Caki2 (cell line): Measurements from ENCODE around the gene TMEM170B. TPM values are rescaled to one million over a fixed set of nuclear protein-coding genes. Genes with fewer than 3 reads are reported as not detected.

Experiments used
- DNase-seq: peaks from one replicate; pipeline ENCODE4 v3.0.0-alpha.2; 2015; ENCODE audit warnings: low read depth
- in situ Hi-C: cut with HindIII; loops from 2 replicates; pipeline ENCODE4 v1.10.0; 2016; ENCODE audit warnings: low sequenced_read_pairs, low pct_unique_long_range_greater_than_20kb, mixed read lengths
- total RNA-seq: library from RNA; depleted of rRNA; stranded (reverse); fragments of >200 nt; shearing (Covaris generic); gene quantifications from 2 replicates; pipeline ENCODE4 v1.2.3, GENCODE V29; 2014; ENCODE audit warnings: low replicate concordance

The TMEM170B gene
- total RNA-seq, 1 experiment from 2014 or later: 0.95 TPM

- DNase-seq: no peak
- in situ Hi-C loops: no loop called here
Measured at GRCh38 chr6:11566609-11567008, 29.1 kb downstream of the TMEM170B start.

GRCh38 chr6:11571073-11571472, 33.5 kb downstream of the TMEM170B start:
- no peak for DNase-seq
- in situ Hi-C loops: no loop called here

GRCh38 chr6:11575408-11576033, 38.0 kb downstream of the TMEM170B start:
- in situ Hi-C loops: no loop called here
- peak; percentile 66 for DNase-seq

GRCh38 chr6:11580686-11581405, 43.3 kb downstream of the TMEM170B start:
- no peak for DNase-seq
- in situ Hi-C loops: no loop called here

GRCh38 chr6:11584244-11584643, 46.7 kb downstream of the TMEM170B start:
- in situ Hi-C loops: no loop called here
- no peak for DNase-seq

GRCh38 chr6:11585426-11586016, 48.0 kb downstream of the TMEM170B start:
- DNase-seq: peak; percentile 51
- in situ Hi-C loops: no loop called here

- in situ Hi-C loops: no loop called here
- DNase-seq: no peak
Measured at GRCh38 chr6:11586117-11586516, 48.6 kb downstream of the TMEM170B start.

- DNase-seq: peak; percentile 54
- in situ Hi-C loops: no loop called here
Measured at GRCh38 chr6:11586536-11586935, 49.0 kb downstream of the TMEM170B start.

GRCh38 chr6:11589261-11589660, 51.7 kb downstream of the TMEM170B start:
- in situ Hi-C loops: no loop called here
- DNase-seq: no peak

- in situ Hi-C loops: no loop called here
- DNase-seq: no peak
Measured at GRCh38 chr6:11592294-11592906, 54.9 kb downstream of the TMEM170B start.

- in situ Hi-C loops: no loop called here
- DNase-seq: no peak
Measured at GRCh38 chr6:11593096-11593495, 55.5 kb downstream of the TMEM170B start.

GRCh38 chr6:11595903-11596302, 58.4 kb downstream of the TMEM170B start:
- in situ Hi-C loops: no loop called here

GRCh38 chr6:11596640-11597237, 59.2 kb downstream of the TMEM170B start:
- in situ Hi-C loops: no loop called here
- no peak for DNase-seq

More at GRCh38 chr6:11595903-11596302, 58.4 kb downstream of the TMEM170B start:
- DNase-seq: no peak

GRCh38 chr6:11598687-11599086, 61.1 kb downstream of the TMEM170B start:
- peak; percentile 37 for DNase-seq
- in situ Hi-C loops: no loop called here

- in situ Hi-C loops: no loop called here
- no peak for DNase-seq
Measured at GRCh38 chr6:11600251-11600650, 62.7 kb downstream of the TMEM170B start.

- no peak for DNase-seq
- in situ Hi-C loops: no loop called here
Measured at GRCh38 chr6:11601776-11602605, 64.4 kb downstream of the TMEM170B start.

- in situ Hi-C loops: no loop called here
- DNase-seq: no peak
Measured at GRCh38 chr6:11604215-11604614, 66.7 kb downstream of the TMEM170B start.
